NCI-H69 (cell line): Measurements from ENCODE around the gene NXPE3.
"Not testable (repeated sequence)": the region's sequence is repeated elsewhere in the genome, so short reads cannot be mapped to it uniquely, and the experiment has no call there.

Experiments
- DNase-seq: peaks from one replicate; lab custom pipeline; 2025; lab: John Stamatoyannopoulos, UW

NXPE3 gene

GRCh38 chr3:101779047-101779821 is at the start of gene NXPE3:
NXPE3 (plus strand) TSS chr3:101779211; CDS start chr3:101785597, 6,386 bp downstream.
- DNase-seq: peak; percentile 86

GRCh38 chr3:101729586-101729985 is 49.4 kb upstream of the NXPE3 start:
- DNase-seq: no peak

- no peak for DNase-seq
Measured at GRCh38 chr3:101730839-101731238, 48.2 kb upstream of the NXPE3 start.

GRCh38 chr3:101732240-101732641 is 46.8 kb upstream of the NXPE3 start:
- no peak for DNase-seq

- no peak for DNase-seq
Measured at GRCh38 chr3:101735833-101736232, 43.2 kb upstream of the NXPE3 start.

GRCh38 chr3:101741914-101742313 is 37.1 kb upstream of the NXPE3 start:
- DNase-seq: not testable (repeated sequence)

GRCh38 chr3:101744811-101745210 is 34.2 kb upstream of the NXPE3 start:
- DNase-seq: no peak

GRCh38 chr3:101745934-101746333 is 33.1 kb upstream of the NXPE3 start:
- not testable (repeated sequence) for DNase-seq

GRCh38 chr3:101753386-101754113 is 25.5 kb upstream of the NXPE3 start:
- peak; percentile 4 for DNase-seq

- no peak for DNase-seq
Measured at GRCh38 chr3:101758224-101758623, 20.8 kb upstream of the NXPE3 start.

GRCh38 chr3:101762041-101762646 is 16.9 kb upstream of the NXPE3 start:
- DNase-seq: no peak

GRCh38 chr3:101777745-101778281 is 1.2 kb upstream of the NXPE3 start:
- not testable (repeated sequence) for DNase-seq

GRCh38 chr3:101778385-101779046 is 495 bp upstream of the NXPE3 start:
- DNase-seq: no peak

GRCh38 chr3:101779822-101780381 is 891 bp downstream of the NXPE3 start:
- peak; percentile 10 for DNase-seq

- peak; percentile 0 for DNase-seq
Measured at GRCh38 chr3:101780661-101781060, 1.6 kb downstream of the NXPE3 start.

- no peak for DNase-seq
Measured at GRCh38 chr3:101781166-101781565, 2.2 kb downstream of the NXPE3 start.

GRCh38 chr3:101784855-101785613 is 6.0 kb downstream of the NXPE3 start:
- DNase-seq: no peak

GRCh38 chr3:101791778-101792177 is 12.8 kb downstream of the NXPE3 start:
- no peak for DNase-seq

- DNase-seq: no peak
Measured at GRCh38 chr3:101796077-101796680, 17.2 kb downstream of the NXPE3 start.

- DNase-seq: no peak
Measured at GRCh38 chr3:101801174-101801573, 22.2 kb downstream of the NXPE3 start.

GRCh38 chr3:101802179-101802578 is 23.2 kb downstream of the NXPE3 start:
- DNase-seq: no peak
